HG02759 (cell line): ENCODE results near the gene ENPP3.
"Not testable (repeated sequence)": the region's sequence is repeated elsewhere in the genome, so short reads cannot be mapped to it uniquely, and the experiment has no call there.

Experiments used
- ATAC-seq: cut with Tn5 transposase; IDR thresholded peaks from one replicate; pipeline ENCODE4 v1.9.1; 2021; ENCODE audit warnings: mild to moderate bottlenecking, moderate library complexity; ENCODE audit not compliant: unreplicated experiment

ENPP3 gene

GRCh38 chr6:131733376-131734016 lies 96.4 kb downstream of the ENPP3 start:
- ATAC-seq, result no peak

GRCh38 chr6:131736003-131736596 lies 99.0 kb downstream of the ENPP3 start:
- no peak for ATAC-seq

- ATAC-seq, result no peak
These were observed 99.7 kb downstream of the ENPP3 start for GRCh38 chr6:131736811-131737210.

GRCh38 chr6:131739136-131739535 lies 102.0 kb downstream of the ENPP3 start:
- ATAC-seq, result no peak

GRCh38 chr6:131740161-131740560 lies 103.1 kb downstream of the ENPP3 start:
- no peak for ATAC-seq

GRCh38 chr6:131741688-131742393 lies 104.7 kb downstream of the ENPP3 start:
- ATAC-seq, result no peak

- no peak for ATAC-seq
These were observed 107.6 kb downstream of the ENPP3 start for GRCh38 chr6:131744432-131745287.

GRCh38 chr6:131745476-131745875 lies 108.4 kb downstream of the ENPP3 start:
- ATAC-seq, result no peak

- ATAC-seq, result no peak
These were observed 110.8 kb downstream of the ENPP3 start for GRCh38 chr6:131747821-131748353.

- ATAC-seq, result no peak
These were observed 111.9 kb downstream of the ENPP3 start for GRCh38 chr6:131749023-131749422.

GRCh38 chr6:131751012-131751715 lies 114.1 kb downstream of the ENPP3 start:
- not testable (repeated sequence) for ATAC-seq

- no peak for ATAC-seq
These were observed 117.0 kb downstream of the ENPP3 start for GRCh38 chr6:131754088-131754487.

GRCh38 chr6:131754715-131755567 lies 117.8 kb downstream of the ENPP3 start:
- ATAC-seq, result no peak

GRCh38 chr6:131755597-131755996 lies 118.5 kb downstream of the ENPP3 start:
- no peak for ATAC-seq

- ATAC-seq, result no peak
These were observed 118.9 kb downstream of the ENPP3 start for GRCh38 chr6:131756039-131756438.

GRCh38 chr6:131758920-131759319 lies 121.8 kb downstream of the ENPP3 start:
- ATAC-seq, result no peak

GRCh38 chr6:131761060-131761761 lies 124.1 kb downstream of the ENPP3 start:
- ATAC-seq, result no peak

GRCh38 chr6:131761762-131762067 lies 124.6 kb downstream of the ENPP3 start:
- ATAC-seq, result no peak

- ATAC-seq, result no peak
These were observed 125.9 kb downstream of the ENPP3 start for GRCh38 chr6:131762984-131763383.
